Measurements from ENCODE around the gene TRAF1. TPM values are rescaled to one million over a fixed set of nuclear protein-coding genes. Genes with fewer than 3 reads are reported as not detected.

Gene TRAF1
- polyA plus RNA-seq, 1 donor: 6.5 TPM

DNA sequence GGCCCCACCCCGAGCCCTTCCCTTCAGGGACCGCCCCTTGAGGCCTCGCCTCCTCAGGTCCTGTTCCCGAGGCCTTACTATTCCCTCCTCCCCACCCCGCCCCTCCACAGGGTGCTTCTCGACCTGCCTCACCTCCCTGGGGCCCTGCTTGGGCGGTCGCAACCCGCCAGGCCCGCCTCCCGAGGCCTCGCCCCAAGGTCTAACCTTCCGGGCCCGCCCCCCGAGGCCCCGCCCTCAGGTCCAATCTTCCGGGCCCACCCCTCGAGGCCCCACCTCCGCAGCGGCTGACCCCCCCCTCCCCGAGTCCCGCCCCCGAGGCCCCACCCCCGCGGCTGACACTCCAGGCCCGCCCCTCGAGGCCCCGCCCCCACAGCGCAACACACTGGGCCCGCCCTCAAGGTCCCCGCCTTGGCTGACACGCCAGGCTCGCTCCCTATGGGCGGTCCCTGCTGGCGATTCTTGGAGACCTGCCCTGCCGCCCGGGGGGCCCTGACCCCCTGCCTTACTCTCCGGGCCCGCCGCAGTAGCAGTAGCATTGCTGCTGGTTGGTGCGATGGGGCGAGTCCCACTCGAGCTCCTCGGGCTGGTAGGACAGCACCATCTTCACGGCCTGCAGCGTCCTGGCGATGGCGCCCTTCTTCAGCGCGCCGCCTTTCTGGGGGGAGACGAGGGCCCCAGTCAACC is 57.8 kb downstream of the TRAF1 start:
- H3K36me3 ChIP-seq (ENCODE audit: control insufficient read depth, insufficient read depth, low read length): peaks cover 44% of the 10 kb centered on the region
- peak overlapping the region; percentile 63 for H3K4me3 ChIP-seq (ENCODE audit: low read length)
- WGBS (ENCODE audit: insufficient coverage, low lambda C conversion rate): no CpG with 5 or more reads among the region's 52 CpGs

DNA sequence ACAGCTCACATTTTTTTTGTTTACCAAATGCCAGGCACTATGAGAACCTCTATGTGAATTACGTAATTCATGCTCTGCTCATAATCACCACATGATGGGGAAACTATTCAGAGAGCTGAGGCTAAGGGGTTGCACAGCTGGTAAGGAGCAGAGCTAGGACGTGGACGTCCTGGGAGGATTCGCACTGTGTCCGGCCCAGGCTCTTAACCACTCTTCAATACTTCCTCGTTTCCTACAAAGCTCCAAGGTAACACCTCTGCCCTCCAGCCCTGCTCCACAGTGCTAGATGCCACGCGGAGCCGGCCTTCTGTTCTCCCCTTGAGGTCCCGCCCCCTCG is 58.3 kb downstream of the TRAF1 start:
- peak overlapping the region; percentile 68 for H3K27ac ChIP-seq (ENCODE audit: low read length)
- H3K36me3 ChIP-seq (ENCODE audit: control insufficient read depth, insufficient read depth, low read length): peaks cover 48% of the 10 kb centered on the region
- peak overlapping the region; percentile 21 for H3K4me3 ChIP-seq (ENCODE audit: low read length)
- peaks cover 27% of the 10 kb centered on the region for H3K4me1 ChIP-seq (ENCODE audit: control insufficient read depth, insufficient read depth, low read length)
- no CpG with 5 or more reads among the region's 11 CpGs for WGBS (ENCODE audit: insufficient coverage, low lambda C conversion rate)
- no peaks in the 10 kb centered on the region for H3K27me3 ChIP-seq (ENCODE audit: control insufficient read depth, insufficient read depth, low read length)
- DNase-seq: no peak
- no peaks in the 10 kb centered on the region for H3K9me3 ChIP-seq (ENCODE audit: control insufficient read depth, low read depth, low read length)

More for the DNA sequence above, 57.8 kb downstream of the TRAF1 start:
- H3K4me1 ChIP-seq (ENCODE audit: control insufficient read depth, insufficient read depth, low read length): peaks cover 32% of the 10 kb centered on the region
- no peaks in the 10 kb centered on the region for H3K27me3 ChIP-seq (ENCODE audit: control insufficient read depth, insufficient read depth, low read length)
- H3K9me3 ChIP-seq (ENCODE audit: control insufficient read depth, low read depth, low read length): no peaks in the 10 kb centered on the region
- peak; percentile 99 for DNase-seq
- H3K27ac ChIP-seq (ENCODE audit: low read length): peak overlapping the region; percentile 87

DNA sequence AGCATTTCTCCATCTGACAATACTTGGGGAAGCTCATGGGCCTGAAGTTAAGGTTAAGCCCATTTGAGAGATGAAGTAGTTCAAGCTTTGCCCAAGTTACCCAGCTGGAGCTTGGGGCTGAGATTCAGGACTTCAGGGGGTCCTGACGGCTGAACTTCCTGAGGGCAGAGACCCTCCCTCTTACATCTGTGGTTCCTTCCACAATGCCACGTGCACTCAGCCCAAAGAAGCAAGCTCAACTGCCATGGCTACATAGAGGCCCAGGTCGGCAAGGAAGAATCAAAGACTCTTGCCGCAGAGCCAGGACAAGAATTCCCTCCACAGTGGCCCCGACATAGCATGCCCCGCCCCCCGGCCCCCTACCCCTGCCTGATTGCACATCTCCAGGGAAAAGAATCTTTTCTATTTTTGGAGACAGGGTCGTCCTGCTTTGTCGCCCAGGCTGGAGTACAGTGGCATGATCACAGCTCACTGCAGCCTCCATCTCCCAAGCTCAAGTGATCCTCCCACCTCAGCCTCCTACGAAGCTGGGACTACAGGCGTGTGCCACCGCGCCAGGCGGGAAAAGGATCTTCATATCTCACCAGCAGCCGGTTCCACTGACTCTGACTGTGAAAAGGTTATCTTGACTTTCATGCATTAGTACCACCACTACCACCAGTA is 58.8 kb downstream of the TRAF1 start:
- Histone ChIP-seq H3K4me3 (ENCODE audit: low read length) (no peak overlapping the region), H3K4me1 (ENCODE audit: control insufficient read depth, insufficient read depth, low read length) (peaks cover 22% of the 10 kb centered on the region)

DNA sequence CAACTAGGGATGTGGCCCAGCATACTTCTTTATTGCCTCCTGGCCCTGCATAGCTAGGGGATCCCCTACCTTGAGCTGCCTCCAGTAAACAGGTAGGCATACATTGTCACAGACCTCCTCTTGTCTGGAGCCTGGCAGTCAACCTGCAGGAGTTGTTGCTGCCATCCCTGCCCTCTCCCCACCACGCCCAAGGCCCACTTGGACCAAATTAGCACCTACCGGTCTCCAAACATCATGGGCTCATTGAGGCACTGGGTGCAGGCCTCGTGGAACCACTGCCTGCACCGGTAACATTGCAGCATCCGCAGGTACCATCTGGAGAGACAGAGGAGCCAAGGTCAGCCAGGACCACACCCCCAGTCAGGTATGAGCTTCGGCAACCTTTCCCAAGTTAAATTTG is 59.9 kb downstream of the TRAF1 start:
- no CpG with 5 or more reads among the region's 6 CpGs for WGBS (ENCODE audit: insufficient coverage, low lambda C conversion rate)
- Histone ChIP-seq H3K4me1 (ENCODE audit: control insufficient read depth, insufficient read depth, low read length) (peaks cover 12% of the 10 kb centered on the region), H3K27ac (ENCODE audit: low read length) (no peak overlapping the region), H3K9me3 (ENCODE audit: control insufficient read depth, low read depth, low read length) (no peaks in the 10 kb centered on the region), H3K27me3 (ENCODE audit: control insufficient read depth, insufficient read depth, low read length) (no peaks in the 10 kb centered on the region), H3K4me3 (ENCODE audit: low read length) (no peak overlapping the region), H3K36me3 (ENCODE audit: control insufficient read depth, insufficient read depth, low read length) (peaks cover 61% of the 10 kb centered on the region)
- DNase-seq: no peak

More for the DNA sequence above, 58.8 kb downstream of the TRAF1 start:
- DNase-seq: no peak
- no peaks in the 10 kb centered on the region for H3K9me3 ChIP-seq (ENCODE audit: control insufficient read depth, low read depth, low read length)
- H3K27ac ChIP-seq (ENCODE audit: low read length): peak overlapping the region; percentile 68
- peaks cover 53% of the 10 kb centered on the region for H3K36me3 ChIP-seq (ENCODE audit: control insufficient read depth, insufficient read depth, low read length)
- H3K27me3 ChIP-seq (ENCODE audit: control insufficient read depth, insufficient read depth, low read length): no peaks in the 10 kb centered on the region
- no CpG with 5 or more reads among the region's 15 CpGs for WGBS (ENCODE audit: insufficient coverage, low lambda C conversion rate)

DNA sequence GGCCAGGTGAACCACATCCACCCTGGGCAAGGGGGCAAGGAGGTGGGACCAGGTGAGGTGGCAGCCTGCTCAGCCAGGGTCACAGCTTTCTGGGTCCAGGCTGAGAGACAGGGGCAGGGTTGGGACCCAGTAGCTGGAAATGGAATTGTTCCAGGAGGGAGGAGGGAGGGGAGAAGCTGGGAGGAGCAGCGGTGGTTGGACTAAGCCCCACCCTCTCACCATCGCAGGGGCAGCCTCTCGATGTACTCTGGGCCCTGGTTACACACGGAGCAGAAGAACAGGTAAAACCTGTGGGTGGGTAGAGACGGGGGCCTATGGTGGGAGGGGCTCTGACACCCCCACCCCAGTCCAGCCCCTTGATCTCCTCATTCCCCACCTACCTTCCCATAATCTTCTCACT is 60.8 kb downstream of the TRAF1 start:
- Histone ChIP-seq H3K9me3 (ENCODE audit: control insufficient read depth, low read depth, low read length) (no peaks in the 10 kb centered on the region), H3K4me3 (ENCODE audit: low read length) (no peak overlapping the region), H3K4me1 (ENCODE audit: control insufficient read depth, insufficient read depth, low read length) (peaks cover 12% of the 10 kb centered on the region), H3K36me3 (ENCODE audit: control insufficient read depth, insufficient read depth, low read length) (peaks cover 70% of the 10 kb centered on the region), H3K27ac (ENCODE audit: low read length) (no peak overlapping the region), H3K27me3 (ENCODE audit: control insufficient read depth, insufficient read depth, low read length) (no peaks in the 10 kb centered on the region)
- no CpG with 5 or more reads among the region's 5 CpGs for WGBS (ENCODE audit: insufficient coverage, low lambda C conversion rate)
- no peak for DNase-seq

DNA sequence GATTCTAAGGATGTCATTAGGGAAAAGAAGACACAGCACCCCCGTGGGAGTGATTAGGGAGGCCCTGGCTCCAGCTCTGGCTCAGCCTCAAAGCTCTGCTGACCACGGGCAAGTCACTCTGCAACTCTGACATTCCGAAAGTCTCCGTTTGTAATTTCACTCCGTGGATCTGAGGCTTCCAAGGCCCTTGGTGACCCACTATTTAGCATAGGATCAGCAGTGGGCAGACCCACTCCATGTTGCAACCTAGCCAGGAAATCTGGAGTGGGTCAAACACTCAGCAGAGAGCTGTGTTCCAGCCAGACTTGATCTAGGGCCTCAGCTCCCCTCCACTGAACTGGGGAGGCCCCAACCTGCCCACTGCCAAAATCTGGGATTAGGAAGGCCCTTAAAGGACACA is 61.4 kb downstream of the TRAF1 start:
- Histone ChIP-seq H3K9me3 (ENCODE audit: control insufficient read depth, low read depth, low read length) (no peaks in the 10 kb centered on the region), H3K4me3 (ENCODE audit: low read length) (no peak overlapping the region), H3K27me3 (ENCODE audit: control insufficient read depth, insufficient read depth, low read length) (no peaks in the 10 kb centered on the region), H3K36me3 (ENCODE audit: control insufficient read depth, insufficient read depth, low read length) (peaks cover 72% of the 10 kb centered on the region), H3K4me1 (ENCODE audit: control insufficient read depth, insufficient read depth, low read length) (peaks cover 12% of the 10 kb centered on the region), H3K27ac (ENCODE audit: low read length) (no peak overlapping the region)
- no peak for DNase-seq
- WGBS (ENCODE audit: insufficient coverage, low lambda C conversion rate): no CpG with 5 or more reads among the region's 5 CpGs

DNA sequence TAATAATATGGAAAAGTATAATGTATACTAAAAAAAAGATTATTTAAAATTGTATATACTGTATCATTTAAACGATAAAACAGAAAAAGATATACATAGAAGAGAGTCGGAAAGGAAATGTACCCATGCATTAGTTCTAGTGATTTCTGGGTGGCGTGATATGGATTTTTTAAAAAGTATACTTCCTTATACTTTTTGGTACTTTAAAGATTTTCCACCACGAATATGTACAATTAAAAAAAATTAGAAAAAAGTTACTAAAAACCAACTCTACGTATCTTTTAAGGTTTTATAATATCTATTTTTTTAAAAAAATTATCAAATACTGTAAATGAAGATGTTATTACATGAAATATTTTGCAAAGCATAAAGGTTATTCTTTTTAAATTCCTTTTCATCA is 61.9 kb downstream of the TRAF1 start:
- Histone ChIP-seq H3K36me3 (ENCODE audit: control insufficient read depth, insufficient read depth, low read length) (peaks cover 72% of the 10 kb centered on the region), H3K4me3 (ENCODE audit: low read length) (no peak overlapping the region), H3K27me3 (ENCODE audit: control insufficient read depth, insufficient read depth, low read length) (no peaks in the 10 kb centered on the region), H3K27ac (ENCODE audit: low read length) (no peak overlapping the region), H3K4me1 (ENCODE audit: control insufficient read depth, insufficient read depth, low read length) (peaks cover 12% of the 10 kb centered on the region), H3K9me3 (ENCODE audit: control insufficient read depth, low read depth, low read length) (no peaks in the 10 kb centered on the region)
- WGBS (ENCODE audit: insufficient coverage, low lambda C conversion rate): 81% methylated on average over 3 of the region's 5 CpGs
- DNase-seq: no peak

DNA sequence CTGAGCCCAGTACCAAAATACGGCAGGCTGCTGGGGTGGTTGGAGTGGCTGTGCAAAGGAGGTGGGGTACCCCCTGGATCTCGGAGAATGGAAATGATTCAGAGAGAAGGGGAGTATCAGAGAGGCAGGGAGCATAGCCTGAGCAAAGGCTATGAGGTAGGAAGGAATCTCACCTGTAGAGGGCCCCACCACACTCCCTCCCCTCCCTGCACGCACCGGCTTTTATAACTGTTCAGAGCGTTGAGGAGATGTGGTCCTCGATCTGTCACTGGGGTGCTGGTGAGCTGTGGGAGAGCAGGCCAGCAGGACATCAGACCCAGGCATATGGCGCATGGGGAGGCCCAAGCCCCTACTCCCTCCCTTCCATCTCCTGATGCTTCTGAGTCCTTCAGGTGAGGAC is 62.8 kb downstream of the TRAF1 start:
- H3K9me3 ChIP-seq (ENCODE audit: control insufficient read depth, low read depth, low read length): no peaks in the 10 kb centered on the region
- peaks cover 6% of the 10 kb centered on the region for H3K4me1 ChIP-seq (ENCODE audit: control insufficient read depth, insufficient read depth, low read length)
- no peak overlapping the region for H3K27ac ChIP-seq (ENCODE audit: low read length)
- no CpG with 5 or more reads among the region's 7 CpGs for WGBS (ENCODE audit: insufficient coverage, low lambda C conversion rate)
- peaks cover 78% of the 10 kb centered on the region for H3K36me3 ChIP-seq (ENCODE audit: control insufficient read depth, insufficient read depth, low read length)
- H3K4me3 ChIP-seq (ENCODE audit: low read length): no peak overlapping the region
- DNase-seq: no peak
- no peaks in the 10 kb centered on the region for H3K27me3 ChIP-seq (ENCODE audit: control insufficient read depth, insufficient read depth, low read length)

DNA sequence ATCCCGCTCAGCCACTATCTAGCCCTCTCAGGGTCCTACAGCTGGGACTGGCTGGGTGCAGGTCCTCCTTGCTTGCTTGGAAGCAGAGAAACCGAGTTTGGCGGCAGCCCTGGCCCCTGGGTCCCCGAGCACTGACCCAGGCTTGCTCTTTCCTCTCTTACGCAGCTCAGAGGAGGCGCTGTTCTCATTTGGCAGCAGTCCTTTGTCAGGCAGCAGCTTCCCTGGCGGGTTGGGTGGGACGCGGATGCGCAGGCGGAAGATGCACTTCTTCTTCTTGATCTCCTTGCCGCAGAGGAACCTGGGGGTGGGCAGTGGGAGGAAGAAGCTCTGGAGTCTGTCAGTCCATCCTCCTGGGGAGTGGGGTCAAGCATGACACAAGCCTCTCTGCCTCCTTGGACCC is 64.1 kb downstream of the TRAF1 start:
- WGBS (ENCODE audit: insufficient coverage, low lambda C conversion rate): no CpG with 5 or more reads among the region's 12 CpGs
- no peak overlapping the region for H3K27ac ChIP-seq (ENCODE audit: low read length)
- H3K27me3 ChIP-seq (ENCODE audit: control insufficient read depth, insufficient read depth, low read length): no peaks in the 10 kb centered on the region
- no peak overlapping the region for H3K4me3 ChIP-seq (ENCODE audit: low read length)
- no peaks in the 10 kb centered on the region for H3K4me1 ChIP-seq (ENCODE audit: control insufficient read depth, insufficient read depth, low read length)
- peaks cover 89% of the 10 kb centered on the region for H3K36me3 ChIP-seq (ENCODE audit: control insufficient read depth, insufficient read depth, low read length)
- H3K9me3 ChIP-seq (ENCODE audit: control insufficient read depth, low read depth, low read length): no peaks in the 10 kb centered on the region
- DNase-seq: no peak

DNA sequence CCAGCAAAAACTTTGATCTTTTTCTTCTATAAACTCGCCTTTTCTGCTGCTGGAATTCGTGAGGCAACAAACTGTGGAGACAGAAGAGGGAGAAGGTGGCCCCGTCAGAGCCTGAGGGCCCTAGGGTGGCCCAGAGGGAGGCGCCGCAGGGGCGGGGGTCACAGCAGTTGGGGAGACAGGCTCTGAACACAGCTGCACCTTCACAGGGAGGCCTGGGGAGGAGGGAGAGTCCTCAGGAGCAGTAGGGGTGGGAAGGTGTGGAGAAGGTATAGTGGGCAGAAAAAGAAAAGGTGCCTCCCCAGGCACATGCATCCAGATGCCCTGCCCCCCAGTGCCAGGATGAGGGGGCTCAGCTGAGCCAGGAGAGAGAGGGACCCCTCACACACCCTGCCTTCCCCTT is 64.7 kb downstream of the TRAF1 start:
- no peaks in the 10 kb centered on the region for H3K27me3 ChIP-seq (ENCODE audit: control insufficient read depth, insufficient read depth, low read length)
- DNase-seq: no peak
- no peaks in the 10 kb centered on the region for H3K4me1 ChIP-seq (ENCODE audit: control insufficient read depth, insufficient read depth, low read length)
- H3K27ac ChIP-seq (ENCODE audit: low read length): no peak overlapping the region
- WGBS (ENCODE audit: insufficient coverage, low lambda C conversion rate): no CpG with 5 or more reads among the region's 6 CpGs
- no peak overlapping the region for H3K4me3 ChIP-seq (ENCODE audit: low read length)
- H3K36me3 ChIP-seq (ENCODE audit: control insufficient read depth, insufficient read depth, low read length): peaks cover 88% of the 10 kb centered on the region
- H3K9me3 ChIP-seq (ENCODE audit: control insufficient read depth, low read depth, low read length): no peaks in the 10 kb centered on the region

DNA sequence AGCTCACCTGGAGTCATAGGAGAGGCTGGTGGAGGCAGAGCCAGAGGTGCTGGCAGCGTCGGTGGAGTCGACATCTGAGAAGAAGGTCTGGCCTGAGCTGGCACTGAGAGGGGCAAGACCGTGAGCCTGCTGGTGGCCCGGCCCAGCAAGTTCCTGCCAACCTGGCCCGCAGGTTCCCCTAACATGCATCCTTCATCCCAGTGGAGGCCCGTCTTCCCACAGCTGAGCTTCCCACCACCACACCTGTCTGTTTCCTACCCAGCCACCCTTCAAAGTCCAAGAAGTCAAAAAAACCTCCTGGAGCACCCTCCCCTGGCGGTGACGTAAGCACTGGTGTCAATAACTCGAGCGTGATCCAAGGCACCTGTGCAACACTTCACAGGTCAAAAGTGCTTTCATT is 66.5 kb downstream of the TRAF1 start:
- DNase-seq: no peak
- no peaks in the 10 kb centered on the region for H3K9me3 ChIP-seq (ENCODE audit: control insufficient read depth, low read depth, low read length)
- no peaks in the 10 kb centered on the region for H3K27me3 ChIP-seq (ENCODE audit: control insufficient read depth, insufficient read depth, low read length)
- no CpG with 5 or more reads among the region's 11 CpGs for WGBS (ENCODE audit: insufficient coverage, low lambda C conversion rate)
- H3K27ac ChIP-seq (ENCODE audit: low read length): no peak overlapping the region
- peaks cover 82% of the 10 kb centered on the region for H3K36me3 ChIP-seq (ENCODE audit: control insufficient read depth, insufficient read depth, low read length)
- no peak overlapping the region for H3K4me3 ChIP-seq (ENCODE audit: low read length)
- no peaks in the 10 kb centered on the region for H3K4me1 ChIP-seq (ENCODE audit: control insufficient read depth, insufficient read depth, low read length)
